ENCODE measurements around the gene CPLX3. TPM values are rescaled to one million over a fixed set of nuclear protein-coding genes. Genes with fewer than 3 reads are reported as not detected.

CPLX3 gene
- total and polyA plus RNA-seq, 2 donors (not counting 1 experiment from before 2014, with no cell fraction given) = not detected

GRCh38 chr15:74873036-74873755 lies 46.8 kb downstream of the CPLX3 start, which contains the start of gene SCAMP2:
TSS of gene SCAMP2 (minus strand) at chr15:74873365. CDS start at chr15:74873255, 110 bp downstream.
- Histone ChIP-seq H3K4me1 (ENCODE audit: control insufficient read depth, extremely low read depth, insufficient read depth, low read length) (no peaks in the 10 kb centered on the region), H2AFZ (ENCODE audit: low read length) (peak within 1 kb of the TSS; percentile 85), H3K27me3 (ENCODE audit: control insufficient read depth, insufficient read depth, low read length) (no peaks in the 10 kb centered on the region), H3K4me3 (replicated peaks in 1 of 4; ENCODE audit: control extremely low read depth in 1 of 4, insufficient read depth in 1 of 4, low read depth in 3 of 4, low read length in 4 of 4) (peak within 1 kb of the TSS; percentile 69 to 99 (median 94)), H3K36me3 (ENCODE audit: control insufficient read depth, insufficient read depth, low read length) (no peaks in the 10 kb centered on the region), H4K20me1 (ENCODE audit: control insufficient read depth, extremely low read depth, insufficient read depth, low read length) (no peaks in the 10 kb centered on the region), H3K9ac (ENCODE audit: insufficient read depth, low read length) (peak within 1 kb of the TSS; percentile 98), H3K27ac (ENCODE audit: insufficient read depth, low read length) (peak within 1 kb of the TSS; percentile 99), H3K4me2 (ENCODE audit: extremely low read depth, insufficient read depth, low read length) (peak within 1 kb of the TSS; percentile 96), H3K79me2 (ENCODE audit: control insufficient read depth, insufficient read depth, low read length) (peaks cover 28% of the 10 kb centered on the region), H3K9me3 (ENCODE audit: control insufficient read depth, insufficient read depth, low read depth, low read length) (no peaks in the 10 kb centered on the region)
- DNase-seq (ENCODE audit: low read depth in 2 of 2) = peak; percentile 94 to 96
- no peak for TF ChIP-seq CTCF (conservative IDR thresholded peaks at IDR 0.05 in 1 of 2, IDR thresholded peaks at IDR 0.05 in 1 of 2; ENCODE audit: low read depth in 1 of 2, low read length in 2 of 2)

DNA sequence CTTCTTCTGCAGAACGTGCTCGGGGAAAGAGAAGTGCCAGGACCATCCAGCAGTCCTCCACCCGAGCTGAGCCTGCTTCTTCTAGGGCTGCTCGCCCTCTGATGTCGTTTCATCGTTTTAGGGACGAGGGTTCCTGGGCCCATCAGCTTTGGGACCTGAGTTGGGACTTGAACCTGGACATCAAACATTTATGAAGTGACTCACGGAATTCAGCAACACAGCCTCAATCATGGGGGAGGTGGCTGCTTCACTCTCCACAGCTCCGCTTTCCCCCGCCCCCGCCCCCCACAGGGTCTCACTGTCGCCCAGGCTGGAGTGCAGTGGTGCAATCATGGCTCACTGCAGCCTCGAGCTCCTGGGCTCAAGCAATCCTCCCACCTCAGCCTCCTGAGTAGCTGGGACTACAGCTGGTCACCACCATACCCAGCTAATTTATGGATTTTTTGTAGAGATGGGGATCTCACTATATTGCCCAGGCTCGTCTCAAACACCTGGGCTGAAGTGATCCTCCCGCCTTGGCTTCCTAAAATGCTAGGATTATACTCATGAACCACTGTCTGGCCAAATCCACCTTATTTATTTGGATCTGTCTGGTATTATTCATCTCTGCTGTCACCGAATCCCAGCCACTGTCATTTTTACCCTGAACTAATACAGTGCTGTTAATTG lies 47.5 kb downstream of the CPLX3 start:
- H3K36me3 ChIP-seq (ENCODE audit: control insufficient read depth, insufficient read depth, low read length) = no peaks in the 10 kb centered on the region
- H3K4me1 ChIP-seq (ENCODE audit: control insufficient read depth, extremely low read depth, insufficient read depth, low read length) = no peaks in the 10 kb centered on the region
- H3K27me3 ChIP-seq (ENCODE audit: control insufficient read depth, insufficient read depth, low read length) = no peaks in the 10 kb centered on the region
- DNase-seq (ENCODE audit: low read depth in 2 of 2) = peak in 1 of 2 donors; percentile 13
- H3K27ac ChIP-seq (ENCODE audit: insufficient read depth, low read length) = no peak overlapping the region
- no peaks in the 10 kb centered on the region for H3K9me3 ChIP-seq (ENCODE audit: control insufficient read depth, insufficient read depth, low read depth, low read length)
- TF ChIP-seq EZH2 (IDR thresholded peaks at IDR 0.05; ENCODE audit: low read length, missing control alignments) = no peak
- no peak for TF ChIP-seq CTCF (conservative IDR thresholded peaks at IDR 0.05 in 1 of 2, IDR thresholded peaks at IDR 0.05 in 1 of 2; ENCODE audit: low read depth in 1 of 2, low read length in 2 of 2)
- no peaks in the 10 kb centered on the region for H4K20me1 ChIP-seq (ENCODE audit: control insufficient read depth, extremely low read depth, insufficient read depth, low read length)
- H3K4me3 ChIP-seq (replicated peaks in 1 of 4; ENCODE audit: control extremely low read depth in 1 of 4, insufficient read depth in 1 of 4, low read depth in 3 of 4, low read length in 4 of 4) = peak overlapping the region; percentile 69 to 99 (median 94)
- H2AFZ ChIP-seq (ENCODE audit: low read length) = peak overlapping the region; percentile 72
- H3K9ac ChIP-seq (ENCODE audit: insufficient read depth, low read length) = no peak overlapping the region
- H3K79me2 ChIP-seq (ENCODE audit: control insufficient read depth, insufficient read depth, low read length) = peaks cover 24% of the 10 kb centered on the region
- peak overlapping the region; percentile 96 for H3K4me2 ChIP-seq (ENCODE audit: extremely low read depth, insufficient read depth, low read length)

DNA sequence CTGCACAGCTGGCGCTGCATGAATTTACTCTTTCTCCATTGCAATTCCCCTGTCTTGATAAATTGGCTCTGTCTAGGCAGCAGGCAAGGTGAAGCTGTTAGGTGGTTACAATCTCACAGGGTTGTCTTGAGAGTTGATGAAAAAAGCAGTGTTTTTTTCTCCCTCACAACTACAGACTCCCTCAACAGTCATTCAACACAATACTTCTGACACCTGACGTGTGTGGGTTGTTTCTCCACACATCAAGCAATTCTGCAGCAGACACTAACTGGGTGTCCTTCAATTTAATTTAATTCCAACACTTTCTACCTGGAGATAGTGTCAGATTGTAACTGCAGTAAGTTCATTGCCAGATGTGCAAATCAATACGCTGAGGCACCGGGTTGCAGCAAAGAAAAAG lies 51.8 kb downstream of the CPLX3 start:
- Histone ChIP-seq H3K36me3 (ENCODE audit: control insufficient read depth, insufficient read depth, low read length) (no peaks in the 10 kb centered on the region), H3K79me2 (ENCODE audit: control insufficient read depth, insufficient read depth, low read length) (no peaks in the 10 kb centered on the region), H3K4me3 (replicated peaks in 1 of 4; ENCODE audit: control extremely low read depth in 1 of 4, insufficient read depth in 1 of 4, low read depth in 3 of 4, low read length in 4 of 4) (no peak overlapping the region), H3K9ac (ENCODE audit: insufficient read depth, low read length) (no peak overlapping the region), H2AFZ (ENCODE audit: low read length) (no peak overlapping the region), H3K9me3 (ENCODE audit: control insufficient read depth, insufficient read depth, low read depth, low read length) (no peaks in the 10 kb centered on the region), H3K27ac (ENCODE audit: insufficient read depth, low read length) (no peak overlapping the region), H4K20me1 (ENCODE audit: control insufficient read depth, extremely low read depth, insufficient read depth, low read length) (no peaks in the 10 kb centered on the region), H3K4me2 (ENCODE audit: extremely low read depth, insufficient read depth, low read length) (no peak overlapping the region), H3K4me1 (ENCODE audit: control insufficient read depth, extremely low read depth, insufficient read depth, low read length) (no peaks in the 10 kb centered on the region), H3K27me3 (ENCODE audit: control insufficient read depth, insufficient read depth, low read length) (no peaks in the 10 kb centered on the region)
- TF ChIP-seq EZH2 (IDR thresholded peaks at IDR 0.05; ENCODE audit: low read length, missing control alignments) (no peak), CTCF (conservative IDR thresholded peaks at IDR 0.05 in 1 of 2, IDR thresholded peaks at IDR 0.05 in 1 of 2; ENCODE audit: low read depth in 1 of 2, low read length in 2 of 2) (no peak)
- no peak for DNase-seq (ENCODE audit: low read depth in 2 of 2)

Measured in fibroblast of lung (primary cell).